GM18517 (cell line): ENCODE data around the gene SUCLG2.

Experiments used
- ATAC-seq: cut with Tn5 transposase; IDR thresholded peaks from one replicate; pipeline ENCODE4 v1.9.1; 2021; ENCODE audit warnings: mild to moderate bottlenecking, moderate library complexity; ENCODE audit not compliant: unreplicated experiment

Gene SUCLG2

DNA sequence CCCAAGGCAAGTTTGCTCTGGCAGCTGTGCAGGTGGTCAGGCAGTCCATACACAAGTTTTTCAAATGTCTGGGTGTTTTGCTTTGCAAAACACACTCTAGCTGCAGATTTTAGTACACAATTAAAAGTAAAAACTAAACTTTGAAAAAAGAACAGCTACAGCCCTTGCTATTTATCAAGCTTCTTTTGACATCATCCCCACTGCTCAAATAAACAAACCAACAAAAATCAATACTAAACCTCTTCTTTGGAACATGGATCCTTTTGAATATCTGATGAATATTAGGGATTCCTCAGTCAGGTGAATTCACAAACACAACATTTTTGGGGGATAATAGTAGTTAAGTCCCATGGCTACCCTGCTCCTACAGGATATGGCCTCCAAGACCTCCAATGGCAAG lies 249.2 kb downstream of the SUCLG2 start:
- no peak for ATAC-seq

DNA sequence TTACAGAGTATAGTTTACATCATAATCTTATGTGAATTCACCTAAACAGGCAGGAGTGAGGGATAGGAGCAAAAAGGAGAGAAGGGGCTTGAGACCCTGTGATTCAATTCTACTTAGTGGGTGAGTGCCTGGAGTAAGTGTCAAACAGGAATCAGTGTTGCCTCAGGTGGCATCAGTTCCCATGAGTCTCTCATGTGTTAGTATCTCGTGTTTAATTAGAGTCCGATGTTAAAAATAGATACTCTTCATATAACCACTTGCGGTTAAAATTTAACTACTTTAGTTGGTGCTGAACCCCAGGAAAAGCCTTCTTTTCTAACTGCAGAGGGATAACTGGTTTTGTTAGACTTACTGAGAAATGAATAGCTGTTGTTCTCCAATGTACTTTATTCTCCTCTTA lies 251.5 kb downstream of the SUCLG2 start:
- no peak for ATAC-seq

DNA sequence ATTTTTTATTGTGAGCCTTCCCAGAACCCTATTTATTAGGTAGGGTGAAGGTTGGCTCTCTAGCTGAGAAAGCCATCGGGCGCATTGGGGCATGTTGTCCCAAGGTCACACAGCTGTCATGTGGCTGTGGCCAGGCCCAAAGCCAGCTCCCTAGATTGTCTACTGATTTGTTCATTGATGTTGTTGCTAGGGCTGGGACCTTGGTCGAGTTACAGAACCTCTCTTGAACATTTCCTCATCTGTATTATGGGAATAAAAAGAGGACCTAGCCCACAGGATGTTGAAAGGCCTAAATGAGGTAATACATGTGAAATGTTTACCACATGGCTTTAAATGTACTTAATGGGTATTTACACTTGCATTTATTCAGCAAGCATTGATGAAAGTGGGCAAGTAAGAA lies 252.5 kb downstream of the SUCLG2 start:
- ATAC-seq = no peak

DNA sequence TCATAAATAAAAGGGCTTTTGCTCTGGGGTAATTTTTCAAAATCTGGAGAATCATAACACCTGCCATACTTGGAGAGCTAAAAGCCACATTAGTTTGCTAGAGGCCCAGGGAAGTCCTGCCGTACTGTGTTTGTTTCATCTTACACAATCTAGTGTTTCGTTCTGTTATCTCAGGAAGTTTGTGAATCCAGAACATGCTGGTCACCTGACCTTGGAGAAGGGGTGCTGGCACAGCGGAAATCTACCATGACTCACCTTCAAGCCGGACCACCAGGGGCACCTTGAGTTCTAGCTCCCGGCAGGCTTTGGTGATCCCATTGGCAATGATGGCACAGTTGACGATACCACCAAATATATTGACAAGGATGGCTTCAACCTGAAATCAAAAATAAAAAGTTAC lies 253.9 kb downstream of the SUCLG2 start:
- no peak for ATAC-seq

DNA sequence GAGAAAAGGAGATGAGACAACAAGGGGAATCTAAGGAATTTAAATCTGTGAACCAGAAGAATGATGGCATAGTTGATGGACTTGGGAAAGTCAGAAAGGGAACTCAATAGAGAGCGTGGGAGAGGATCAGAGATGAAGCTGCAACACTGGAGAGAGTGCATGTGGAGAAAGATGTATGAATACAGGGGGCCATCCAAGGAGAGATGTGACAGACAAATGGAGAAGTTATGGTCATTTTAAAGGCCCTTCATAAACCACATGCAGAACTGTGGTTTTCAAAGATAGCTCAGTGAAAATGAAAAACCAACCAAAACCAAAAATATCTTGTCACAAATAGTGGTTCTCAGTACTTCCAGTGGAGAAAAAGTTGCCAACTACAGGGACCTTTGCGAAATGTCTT lies 265.2 kb downstream of the SUCLG2 start:
- ATAC-seq = peak; percentile 97

DNA sequence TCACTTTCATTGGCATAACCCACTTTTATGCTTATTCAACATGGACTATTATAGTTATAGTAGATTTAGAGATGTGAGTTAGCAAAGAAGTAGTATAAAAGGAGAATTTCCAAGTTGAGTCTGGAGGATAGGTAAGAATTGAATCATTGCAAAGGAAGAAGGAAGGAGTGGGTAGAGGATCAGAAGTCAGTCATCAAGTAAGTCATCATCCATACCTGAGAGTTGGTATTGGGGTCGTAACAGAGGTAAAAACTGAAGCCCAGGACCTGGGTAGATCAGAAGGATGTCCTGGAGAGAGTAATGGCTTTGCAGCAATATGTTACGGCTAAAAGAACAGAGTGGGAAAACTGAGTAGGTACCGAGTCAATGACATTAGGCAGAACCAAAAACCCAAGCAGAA lies 265.7 kb downstream of the SUCLG2 start:
- ATAC-seq = no peak

DNA sequence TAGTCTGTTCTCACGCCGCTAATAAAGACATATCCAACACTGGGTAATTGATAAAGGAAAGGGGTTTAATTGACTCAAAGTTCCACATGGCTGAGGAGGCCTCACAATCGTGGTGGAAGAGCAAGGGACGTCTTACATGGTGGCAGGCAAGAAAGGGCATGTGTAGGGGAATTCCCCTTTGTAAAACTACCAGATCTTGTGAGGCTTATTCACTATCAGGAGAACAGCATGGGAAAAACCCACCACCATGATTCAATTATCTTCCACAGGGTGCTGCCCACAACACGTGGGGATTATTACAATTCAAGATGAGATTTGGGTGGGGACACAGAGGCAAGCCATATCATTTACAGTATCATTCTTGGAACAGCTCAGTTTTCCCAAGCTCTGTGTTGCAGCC lies 268.0 kb downstream of the SUCLG2 start:
- no peak for ATAC-seq

DNA sequence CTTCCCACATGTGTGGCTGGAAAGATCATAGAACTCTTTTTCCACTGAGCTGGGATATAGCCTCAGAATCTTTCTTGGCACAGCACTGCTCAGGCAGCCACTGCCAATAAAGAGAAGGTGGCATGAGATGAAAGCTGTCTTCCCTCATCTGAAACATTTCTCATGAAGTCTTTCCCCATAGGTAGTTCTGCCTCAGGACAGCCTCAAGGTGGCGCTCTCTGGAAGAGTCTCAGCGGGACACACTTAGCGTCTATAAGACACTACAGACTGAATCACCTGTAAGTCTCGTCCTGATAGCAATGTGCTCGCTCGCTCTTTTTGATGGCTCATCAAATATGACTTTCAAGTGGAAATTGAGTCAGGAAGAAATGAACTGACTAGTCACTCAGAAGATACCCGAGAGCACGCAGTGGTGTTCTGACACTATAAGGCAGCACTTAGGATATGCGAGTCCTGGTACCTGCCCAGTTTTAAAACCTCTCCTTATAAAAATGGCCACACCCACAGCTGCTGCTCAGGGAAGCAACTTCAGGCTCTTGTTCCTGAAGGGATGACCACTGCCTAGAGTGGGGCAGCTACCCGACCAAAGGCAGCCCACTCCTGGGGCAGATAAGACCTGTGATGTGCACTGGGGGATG lies 269.5 kb downstream of the SUCLG2 start:
- ATAC-seq = no peak

DNA sequence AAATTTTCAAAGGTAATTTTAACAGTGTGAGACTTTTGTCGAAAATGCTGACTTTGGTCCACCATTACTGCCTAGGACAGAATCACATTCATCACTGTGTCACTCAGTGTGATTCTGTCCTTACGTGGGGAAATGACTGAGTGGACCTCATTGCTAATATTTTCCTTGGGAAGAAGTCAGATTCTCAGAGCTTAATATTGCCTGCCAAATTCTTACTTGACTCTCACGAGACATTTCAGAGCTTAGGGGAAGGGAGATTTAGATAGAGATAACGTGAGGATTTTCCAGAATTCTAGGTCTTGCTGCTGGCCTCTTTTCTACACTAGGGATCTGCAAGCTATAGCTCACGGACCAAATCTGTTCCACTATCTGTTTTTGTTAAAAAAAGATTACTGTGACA lies 270.4 kb downstream of the SUCLG2 start:
- ATAC-seq = no peak

DNA sequence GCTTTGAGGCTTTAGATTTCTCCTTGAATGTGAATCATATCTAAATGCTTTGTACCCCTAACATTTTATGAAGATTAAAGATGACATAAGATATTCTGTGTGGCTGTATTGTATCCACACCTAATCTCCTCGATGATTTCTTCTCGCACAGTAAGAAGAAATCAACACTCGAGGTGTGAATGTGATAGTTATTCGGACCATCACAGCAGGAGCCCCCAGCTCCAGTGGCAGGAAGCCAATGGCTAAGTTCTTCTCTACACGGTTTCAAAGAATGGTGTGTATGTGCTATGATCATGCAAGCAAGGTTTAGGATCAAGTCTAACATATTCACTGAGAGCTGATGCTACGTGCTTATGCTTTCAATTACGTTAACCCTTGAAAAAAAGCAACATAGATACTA lies 271.0 kb downstream of the SUCLG2 start:
- ATAC-seq = no peak

DNA sequence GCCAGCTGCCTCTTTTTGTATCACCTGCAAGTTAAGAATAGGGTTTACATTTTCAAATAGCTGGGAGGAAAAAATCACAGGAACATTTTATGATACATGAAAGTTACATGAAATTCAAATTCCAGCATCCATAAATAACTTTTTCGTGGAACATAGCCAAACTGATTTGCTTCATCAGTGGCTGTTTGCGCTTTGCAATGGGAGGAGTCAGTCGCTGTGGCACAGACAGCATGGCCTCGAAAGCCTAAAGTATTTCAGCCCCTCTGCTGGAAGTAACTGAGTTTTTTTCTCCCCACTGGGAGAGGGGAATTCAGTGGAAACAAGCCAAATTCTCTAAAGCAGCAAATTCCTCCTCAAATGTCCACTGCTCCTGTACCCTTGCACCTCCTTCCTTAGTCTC lies 271.9 kb downstream of the SUCLG2 start:
- no peak for ATAC-seq

DNA sequence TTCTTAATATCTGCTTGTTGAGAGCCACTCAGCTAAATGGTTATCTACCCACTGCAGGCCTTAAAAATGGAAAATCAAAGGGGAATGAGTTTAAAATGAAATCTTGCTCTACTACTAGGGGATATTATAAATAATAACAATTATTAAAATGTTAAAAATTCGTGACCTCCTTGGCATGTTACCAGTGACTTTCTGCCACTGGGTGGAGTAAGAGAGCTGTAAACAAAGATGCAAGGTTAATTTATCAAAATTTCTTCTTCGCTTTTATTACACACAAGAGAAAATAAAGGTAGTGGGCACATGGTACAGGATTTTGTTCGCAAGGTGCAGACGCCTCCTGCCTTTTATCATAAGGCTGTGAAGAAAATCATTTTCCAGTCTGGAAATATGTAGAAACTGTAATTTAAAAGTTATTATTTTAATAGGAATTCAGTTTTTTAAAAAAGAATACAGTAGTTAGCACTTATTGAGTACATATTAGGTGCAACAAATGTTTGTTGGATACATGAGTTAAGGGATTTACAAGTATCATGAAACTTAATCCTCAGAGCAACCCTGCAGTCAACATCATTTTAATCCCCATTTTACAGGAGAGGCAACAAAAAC lies 272.6 kb downstream of the SUCLG2 start:
- ATAC-seq = no peak

DNA sequence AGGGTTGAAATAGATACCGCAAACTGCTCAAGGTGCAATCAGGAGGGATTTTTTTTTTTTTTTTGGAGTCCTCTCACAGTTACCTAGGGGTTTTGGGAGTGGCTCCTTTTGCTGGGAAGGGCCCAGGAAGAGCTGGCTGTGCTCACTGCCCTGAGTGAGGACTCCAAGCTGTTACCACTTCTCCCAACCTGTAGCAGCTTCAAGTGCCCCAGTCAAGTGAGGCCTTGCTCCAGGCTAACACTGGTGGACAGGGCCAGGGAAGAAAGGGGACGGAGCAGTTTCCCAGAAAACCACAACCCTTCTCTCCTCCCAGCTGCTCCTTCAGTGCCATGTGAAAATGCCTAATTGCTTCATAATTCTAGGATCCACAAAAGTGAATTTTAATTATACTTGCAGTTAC lies 274.3 kb downstream of the SUCLG2 start:
- no peak for ATAC-seq

DNA sequence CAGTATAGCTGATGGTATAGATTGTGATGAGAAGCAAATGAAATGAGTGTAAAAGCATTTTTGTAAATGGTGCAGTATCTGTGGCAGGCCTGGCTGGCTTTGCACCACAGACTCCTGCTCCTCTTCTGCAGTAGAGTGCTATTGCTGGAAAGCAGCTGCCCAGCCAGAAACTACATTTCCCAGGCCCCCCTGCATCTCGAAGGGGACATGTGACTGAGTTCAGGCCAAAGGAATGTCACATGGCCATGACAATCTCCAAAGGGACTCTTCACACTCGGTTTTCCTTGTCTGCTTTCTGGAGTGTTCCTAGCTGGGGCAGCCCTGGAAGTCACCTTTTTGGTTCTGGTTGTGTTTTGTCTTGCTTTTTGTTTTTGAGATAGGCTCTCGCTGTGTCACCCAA lies 277.1 kb downstream of the SUCLG2 start:
- ATAC-seq = no peak

DNA sequence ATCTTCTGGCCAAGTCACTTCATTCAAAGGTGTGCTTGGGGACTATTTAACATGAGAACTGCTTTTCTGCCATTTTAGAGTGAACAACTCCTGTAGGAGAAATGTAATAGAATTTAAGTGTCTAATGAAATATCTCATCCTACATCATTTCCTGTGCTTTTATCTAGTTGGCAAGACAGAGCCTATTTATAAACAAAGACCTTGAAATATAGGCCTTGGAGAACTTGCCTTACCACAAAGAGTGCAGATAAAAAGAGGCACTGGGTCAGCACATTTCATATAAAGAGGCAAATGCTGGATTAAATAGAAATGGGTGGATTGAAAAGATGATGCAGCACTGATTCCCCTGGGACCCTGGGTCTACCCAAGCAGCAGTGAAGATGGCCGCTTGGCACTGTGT lies 278.0 kb downstream of the SUCLG2 start:
- no peak for ATAC-seq

DNA sequence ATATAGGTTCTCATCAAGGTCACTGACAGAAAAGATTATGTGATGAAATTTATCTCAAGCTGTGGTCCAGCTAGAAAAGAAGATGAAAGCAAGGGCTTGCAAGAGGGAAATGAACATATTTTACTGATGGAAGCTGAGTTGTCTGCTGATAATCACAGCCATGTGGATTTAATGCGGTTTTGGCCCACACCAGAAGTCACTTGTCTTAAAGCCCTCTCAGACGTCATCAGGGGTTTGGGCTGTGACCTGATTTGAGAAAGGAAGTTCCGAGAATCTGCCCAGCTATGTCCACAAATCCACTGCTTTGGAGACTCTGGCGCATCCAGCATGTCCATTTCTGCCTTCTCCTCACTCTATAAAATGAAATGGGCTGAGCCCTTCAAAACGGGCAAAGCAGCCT lies 278.4 kb downstream of the SUCLG2 start:
- ATAC-seq = no peak

DNA sequence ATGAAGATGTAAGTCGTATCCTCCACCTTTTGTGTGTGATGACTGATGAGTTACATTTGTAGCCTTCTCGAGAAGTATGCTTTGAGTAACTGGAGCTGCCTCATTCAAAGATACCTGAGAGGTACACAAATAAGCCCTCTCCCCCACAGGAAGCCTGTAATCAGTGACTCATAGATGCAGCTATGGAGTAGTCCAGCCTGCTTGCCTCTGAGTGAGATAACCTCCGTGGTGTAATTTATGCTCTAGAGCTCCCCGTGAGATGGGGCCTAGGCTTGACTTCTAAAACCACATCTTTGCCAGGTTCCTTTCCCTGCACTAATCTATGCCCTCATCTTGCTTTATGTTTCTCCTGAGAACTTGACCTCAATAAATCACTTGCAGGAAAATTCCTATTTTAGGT lies 291.7 kb downstream of the SUCLG2 start:
- ATAC-seq = no peak

DNA sequence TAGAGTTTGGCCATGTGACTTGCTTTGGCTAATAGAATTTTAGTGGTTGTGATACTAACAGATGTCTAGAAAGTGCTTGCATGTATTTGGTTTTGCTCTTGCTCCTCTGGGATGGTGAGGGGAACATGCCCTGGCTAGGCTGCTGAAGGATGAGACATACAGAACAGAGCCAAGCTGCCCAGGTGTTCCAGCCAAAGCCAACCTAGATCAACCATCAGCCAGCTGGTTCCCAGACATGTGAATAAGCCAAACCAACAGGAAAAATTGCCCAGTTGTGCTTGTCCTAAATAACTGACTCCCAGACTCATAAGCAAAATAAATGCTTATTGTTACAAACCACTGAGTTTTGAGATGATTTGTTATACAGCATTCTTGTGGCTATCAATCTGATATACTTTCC lies 292.6 kb downstream of the SUCLG2 start:
- no peak for ATAC-seq

DNA sequence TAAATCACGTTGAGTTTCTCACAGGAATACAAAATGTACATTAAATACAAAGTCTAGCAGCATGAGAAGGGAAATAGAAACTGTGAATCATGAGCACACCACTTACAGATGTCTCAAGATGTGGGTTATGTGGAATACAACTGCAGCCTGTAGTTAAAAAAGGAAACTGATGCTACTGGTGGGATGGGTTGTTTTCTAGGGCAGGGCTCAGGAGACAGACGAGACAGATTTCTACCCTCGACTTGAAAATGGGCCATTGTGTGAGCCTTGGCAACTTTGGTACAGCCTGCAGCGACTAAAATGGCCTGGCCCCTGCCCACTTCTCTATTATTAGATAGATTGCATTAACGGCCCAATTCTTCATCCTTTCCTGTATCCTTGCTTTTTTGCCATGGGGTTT lies 293.1 kb downstream of the SUCLG2 start:
- ATAC-seq = no peak

DNA sequence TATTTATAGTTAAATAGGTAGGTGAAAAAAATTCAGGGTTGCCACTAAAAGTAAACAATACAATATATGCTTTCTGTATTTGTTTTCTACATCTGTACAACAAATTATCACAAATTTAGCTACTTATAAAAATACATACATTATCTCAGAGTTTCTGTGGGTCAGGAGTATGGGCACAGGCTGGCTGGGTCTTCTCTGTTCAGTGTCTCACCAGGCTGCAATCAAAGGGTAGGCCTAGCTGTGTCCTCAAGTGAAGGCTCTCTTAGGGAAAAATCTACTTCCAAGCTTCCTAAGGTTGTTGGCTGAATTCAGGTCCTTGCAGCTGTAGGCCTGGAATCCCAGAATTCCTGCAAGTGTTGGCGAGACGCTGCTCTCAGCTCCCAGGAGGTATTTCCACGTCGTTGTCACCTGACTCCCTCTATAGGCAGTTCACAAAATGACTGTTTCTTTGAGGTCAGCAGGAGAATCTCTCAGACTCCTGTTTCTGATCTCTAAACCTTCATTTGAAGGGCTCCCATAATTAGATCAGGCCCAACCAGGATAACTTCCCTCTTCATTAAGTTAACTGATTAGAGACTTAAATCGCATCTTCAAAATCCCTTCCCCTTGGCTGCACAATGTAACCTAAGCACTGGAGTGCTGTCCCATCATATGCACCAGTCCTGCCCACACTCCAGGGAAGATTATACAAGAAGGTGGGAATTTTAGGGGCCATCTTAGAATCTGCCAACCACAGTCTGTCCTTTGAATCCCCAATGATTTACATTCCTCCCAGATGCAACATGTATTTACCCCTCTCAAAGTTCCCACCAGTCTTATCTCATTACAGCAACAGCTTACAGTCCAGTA lies 296.6 kb downstream of the SUCLG2 start:
- no peak for ATAC-seq

DNA sequence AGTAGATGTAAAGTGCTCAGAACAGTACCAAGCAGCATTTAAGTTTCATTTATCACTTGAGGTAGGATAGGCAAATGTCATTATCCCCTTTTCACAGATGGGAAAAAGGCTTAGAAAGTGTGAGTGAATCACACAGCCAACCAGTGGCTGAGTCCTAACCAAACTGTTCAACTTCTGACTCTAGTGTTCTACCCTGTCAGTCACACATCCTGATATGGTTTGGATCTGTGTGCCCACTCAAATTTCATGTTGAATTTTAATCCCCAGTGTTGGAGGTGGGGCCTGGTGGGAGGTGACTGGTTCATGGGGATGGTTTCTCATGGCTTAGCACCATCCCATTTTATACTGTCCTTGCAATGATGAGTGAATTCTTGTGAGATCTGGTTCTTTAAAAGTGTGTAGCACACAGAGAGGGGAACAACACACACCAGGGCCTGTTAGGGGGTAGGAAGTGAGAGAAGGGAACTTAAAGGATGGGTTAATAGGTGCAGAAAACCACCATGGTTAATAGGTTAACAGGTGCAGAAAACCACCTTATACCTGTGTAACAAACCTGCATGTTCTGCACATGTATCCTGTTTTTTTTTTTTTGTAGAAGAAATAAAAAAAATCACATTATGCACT lies 304.7 kb downstream of the SUCLG2 start:
- no peak for ATAC-seq

DNA sequence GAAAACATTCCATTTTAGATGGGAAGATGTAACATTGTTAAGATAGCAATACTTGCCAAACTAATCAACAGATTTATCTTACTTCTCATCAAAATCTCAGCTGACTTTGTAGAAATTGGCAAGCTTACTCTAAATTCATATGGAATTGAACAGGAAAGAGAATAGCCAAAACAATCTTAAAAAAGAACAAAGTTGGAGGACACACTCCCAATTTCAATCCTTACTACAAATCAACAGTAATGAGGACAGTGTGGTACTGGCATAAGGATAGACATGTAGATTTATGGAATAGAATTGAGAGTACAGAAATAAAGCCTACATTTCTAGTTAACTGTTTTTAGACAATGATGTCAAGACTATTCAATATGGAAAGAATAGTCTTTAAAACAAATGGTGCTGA lies 308.3 kb downstream of the SUCLG2 start:
- no peak for ATAC-seq
